ENCODE results near the gene RNF38.

DNA sequence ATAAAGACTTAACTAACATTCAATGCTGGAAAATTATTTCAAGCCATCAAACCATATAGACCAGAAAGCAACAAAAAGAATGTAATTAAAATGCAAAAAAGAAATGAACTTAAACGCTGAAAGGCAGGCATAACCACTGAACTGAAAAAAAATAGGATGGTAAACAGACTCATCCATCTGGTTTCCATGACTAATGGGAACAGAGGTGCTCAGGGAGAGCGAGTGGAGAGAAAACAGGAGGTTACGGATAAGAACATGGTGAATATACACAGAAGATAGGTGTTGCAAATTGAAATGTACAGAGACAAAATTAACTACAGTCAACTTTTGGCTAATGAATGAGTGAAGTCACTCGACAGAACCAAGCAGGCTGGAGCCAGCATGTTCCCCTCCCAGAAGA lies 43.5 kb upstream of the RNF38 start:
- TF ChIP-seq CTCF (IDR thresholded peaks at IDR 0.05; ENCODE audit: poor library complexity, severe bottlenecking), result no peak
- no peak for TF ChIP-seq TAF1 (IDR thresholded peaks at IDR 0.05; ENCODE audit: low read depth)
- TF ChIP-seq EZH2 (IDR thresholded peaks at IDR 0.05; ENCODE audit: borderline replicate concordance, insufficient read depth, low read length, poor library complexity, severe bottlenecking), result no peak
- TF ChIP-seq RAD21 (conservative IDR thresholded peaks at IDR 0.05), result no peak

Measured in neural cell (in vitro differentiated cells).